HEK293 (cell line): Measurements from ENCODE around the gene CEP41.

Experiments used
- BCL11A ChIP-seq: fragments of 450-650 bp; formaldehyde crosslinking; IDR thresholded peaks from 2 replicates; pipeline ENCODE4 v1.5.1; 2016; ENCODE audit warnings: low read depth, missing biosample characterization, missing genetic modification characterization
- OSR2 ChIP-seq: fragments of 450-650 bp; formaldehyde crosslinking; IDR thresholded peaks from 2 replicates; pipeline ENCODE4 v1.5.1; 2016; ENCODE audit warnings: missing biosample characterization, missing genetic modification characterization
- PATZ1 ChIP-seq: fragments of 450-650 bp; formaldehyde crosslinking; IDR thresholded peaks from 2 replicates; pipeline ENCODE4 v1.5.1; 2016; ENCODE audit warnings: missing biosample characterization, missing genetic modification characterization
- ZFP37 ChIP-seq: fragments of 450-650 bp; formaldehyde crosslinking; IDR thresholded peaks from 2 replicates; pipeline ENCODE4 v1.5.1; 2016; ENCODE audit warnings: missing biosample characterization, missing genetic modification characterization
- ZNF239 ChIP-seq: fragments of 450-650 bp; formaldehyde crosslinking; IDR thresholded peaks from 2 replicates; pipeline ENCODE4 v1.5.1; 2016; ENCODE audit warnings: missing biosample characterization, missing genetic modification characterization
- ZNF302 ChIP-seq: fragments of 450-650 bp; formaldehyde crosslinking; IDR thresholded peaks from 2 replicates; pipeline ENCODE4 v1.5.1; 2016; ENCODE audit warnings: missing biosample characterization, missing genetic modification characterization, low read depth
- ZNF449 ChIP-seq: fragments of 450-650 bp; formaldehyde crosslinking; IDR thresholded peaks from 2 replicates; pipeline ENCODE4 v1.5.1; 2017; ENCODE audit warnings: missing biosample characterization, mild to moderate bottlenecking, missing genetic modification characterization, moderate library complexity
- ZNF473 ChIP-seq: fragments of 450-650 bp; formaldehyde crosslinking; IDR thresholded peaks from 2 replicates; pipeline ENCODE4 v1.5.1; 2017; ENCODE audit warnings: missing biosample characterization, missing genetic modification characterization
- ZNF518A ChIP-seq: fragments of 450-650 bp; formaldehyde crosslinking; conservative IDR thresholded peaks from 2 replicates; pipeline ENCODE4 v1.5.1; 2016; ENCODE audit warnings: low read depth, missing biosample characterization, missing genetic modification characterization
- ZNF626 ChIP-seq: fragments of 450-650 bp; sonication (Bioruptor Pico); formaldehyde crosslinking; IDR thresholded peaks from 2 replicates; pipeline ENCODE4 v1.5.1; 2018; ENCODE audit warnings: missing biosample characterization, missing genetic modification characterization, inconsistent platforms
- ZNF629 ChIP-seq: fragments of 450-650 bp; formaldehyde crosslinking; IDR thresholded peaks from 2 replicates; pipeline ENCODE4 v1.5.1; 2017; ENCODE audit warnings: missing biosample characterization, missing genetic modification characterization
- ZNF639 ChIP-seq: fragments of 450-650 bp; formaldehyde crosslinking; IDR thresholded peaks from 2 replicates; pipeline ENCODE4 v1.5.1; 2016; ENCODE audit warnings: missing biosample characterization, missing genetic modification characterization
- ZNF701 ChIP-seq: fragments of 450-650 bp; formaldehyde crosslinking; IDR thresholded peaks from 2 replicates; pipeline ENCODE4 v1.5.1; 2016; ENCODE audit warnings: missing biosample characterization, missing genetic modification characterization
- ZNF707 ChIP-seq: fragments of 450-650 bp; formaldehyde crosslinking; IDR thresholded peaks from 2 replicates; pipeline ENCODE4 v1.5.1; 2016; ENCODE audit warnings: missing biosample characterization, missing genetic modification characterization
- TF ChIP-seq, protein P1 (sequence below): fragments of 450-650 bp; formaldehyde crosslinking; IDR thresholded peaks from 2 replicates; pipeline ENCODE4 v1.5.1; 2017; ENCODE audit warnings: missing biosample characterization, missing genetic modification characterization
- TF ChIP-seq, protein P2 (sequence below): fragments of 450-650 bp; formaldehyde crosslinking; IDR thresholded peaks from 2 replicates; pipeline ENCODE4 v1.5.1; 2016; ENCODE audit warnings: missing biosample characterization, missing genetic modification characterization
- TF ChIP-seq, protein P3 (sequence below): fragments of 450-650 bp; formaldehyde crosslinking; IDR thresholded peaks from 2 replicates; pipeline ENCODE4 v1.5.1; 2017; ENCODE audit warnings: missing biosample characterization, missing genetic modification characterization
- TF ChIP-seq, protein P4 (sequence below): fragments of 450-650 bp; formaldehyde crosslinking; IDR thresholded peaks from 2 replicates; pipeline ENCODE4 v1.5.1; 2016; ENCODE audit warnings: missing biosample characterization, missing genetic modification characterization
- TF ChIP-seq, protein P5 (sequence below): fragments of 450-650 bp; formaldehyde crosslinking; optimal IDR thresholded peaks from 2 replicates; pipeline ENCODE3; 2016; ENCODE audit warnings: missing biosample characterization, mild to moderate bottlenecking, missing genetic modification characterization

Gene CEP41

DNA sequence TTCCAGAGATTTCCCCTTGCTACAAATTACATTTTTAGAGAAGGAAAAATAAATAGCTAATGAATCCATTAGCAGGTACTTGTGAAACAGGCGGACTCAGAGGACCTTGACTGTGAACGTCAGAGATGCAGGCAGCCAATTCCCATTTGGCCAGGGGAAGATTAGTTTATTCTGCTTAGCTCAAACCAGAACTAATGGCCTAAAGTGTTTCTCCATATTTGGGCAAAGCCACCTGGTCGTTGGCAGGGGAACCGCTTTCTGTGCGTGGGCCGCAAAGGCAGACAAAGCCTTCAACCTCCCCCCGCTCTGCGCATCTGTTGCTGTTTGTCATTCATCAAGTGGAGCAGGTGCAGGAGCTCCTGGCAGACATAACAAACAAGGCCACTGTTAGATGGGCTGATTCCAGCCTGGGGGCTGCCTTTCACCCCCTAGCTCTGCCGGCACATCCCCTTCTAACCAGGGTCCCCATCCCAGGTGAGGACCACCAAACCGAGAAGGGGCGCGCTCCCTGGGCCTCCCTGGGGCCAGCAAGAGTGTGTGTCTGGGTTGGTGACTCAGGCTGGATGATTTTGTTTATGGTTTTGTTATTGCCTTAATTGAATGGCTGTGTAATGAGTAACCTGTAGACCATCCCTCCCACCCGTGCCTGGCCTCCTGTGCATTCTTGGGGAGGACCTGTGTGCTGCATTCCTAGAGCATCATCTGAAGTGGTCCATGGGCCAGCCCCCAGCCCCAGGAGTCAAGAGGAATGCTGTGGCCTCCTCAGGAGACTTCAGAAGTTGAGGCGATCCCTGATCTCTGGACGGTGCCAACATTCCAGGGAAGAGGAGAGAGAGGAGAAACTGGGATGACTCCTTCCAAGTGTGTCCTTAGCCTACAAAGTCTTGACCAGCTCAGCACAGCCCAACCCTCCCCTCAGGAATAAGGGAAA, 75.0 kb downstream of the CEP41 start (continued):
- TF ChIP-seq ZNF701 (tag by site-specific recombination) (no peak), ZNF449 (tag by site-specific recombination) (no peak), ZNF518A (tag by site-specific recombination) (no peak), ZNF626 (no peak), ZNF302 (no peak), ZNF639 (tag by site-specific recombination) (peak; percentile 57), PATZ1 (peak; percentile 61), ZNF239 (tag by site-specific recombination) (no peak), ZFP37 (tag by site-specific recombination) (peak; percentile 33; the same call in 1 of the 2 replicates), ZNF629 (peak; percentile 63), OSR2 (peak; percentile 90), ZNF473 (tag by site-specific recombination) (no peak), BCL11A (tag by site-specific recombination) (0 out of 2 replicates have a peak, but pooled peaks have one; percentile 20), ZNF707 (tag by site-specific recombination) (no peak)
- TF ChIP-seq, protein P1, sequence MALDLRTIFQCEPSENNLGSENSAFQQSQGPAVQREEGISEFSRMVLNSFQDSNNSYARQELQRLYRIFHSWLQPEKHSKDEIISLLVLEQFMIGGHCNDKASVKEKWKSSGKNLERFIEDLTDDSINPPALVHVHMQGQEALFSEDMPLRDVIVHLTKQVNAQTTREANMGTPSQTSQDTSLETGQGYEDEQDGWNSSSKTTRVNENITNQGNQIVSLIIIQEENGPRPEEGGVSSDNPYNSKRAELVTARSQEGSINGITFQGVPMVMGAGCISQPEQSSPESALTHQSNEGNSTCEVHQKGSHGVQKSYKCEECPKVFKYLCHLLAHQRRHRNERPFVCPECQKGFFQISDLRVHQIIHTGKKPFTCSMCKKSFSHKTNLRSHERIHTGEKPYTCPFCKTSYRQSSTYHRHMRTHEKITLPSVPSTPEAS (tag by site-specific recombination), result no peak
- TF ChIP-seq, protein P2, sequence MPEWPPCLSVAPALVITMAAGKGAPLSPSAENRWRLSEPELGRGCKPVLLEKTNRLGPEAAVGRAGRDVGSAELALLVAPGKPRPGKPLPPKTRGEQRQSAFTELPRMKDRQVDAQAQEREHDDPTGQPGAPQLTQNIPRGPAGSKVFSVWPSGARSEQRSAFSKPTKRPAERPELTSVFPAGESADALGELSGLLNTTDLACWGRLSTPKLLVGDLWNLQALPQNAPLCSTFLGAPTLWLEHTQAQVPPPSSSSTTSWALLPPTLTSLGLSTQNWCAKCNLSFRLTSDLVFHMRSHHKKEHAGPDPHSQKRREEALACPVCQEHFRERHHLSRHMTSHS (tag by site-specific recombination), result no peak
- TF ChIP-seq, protein P3, sequence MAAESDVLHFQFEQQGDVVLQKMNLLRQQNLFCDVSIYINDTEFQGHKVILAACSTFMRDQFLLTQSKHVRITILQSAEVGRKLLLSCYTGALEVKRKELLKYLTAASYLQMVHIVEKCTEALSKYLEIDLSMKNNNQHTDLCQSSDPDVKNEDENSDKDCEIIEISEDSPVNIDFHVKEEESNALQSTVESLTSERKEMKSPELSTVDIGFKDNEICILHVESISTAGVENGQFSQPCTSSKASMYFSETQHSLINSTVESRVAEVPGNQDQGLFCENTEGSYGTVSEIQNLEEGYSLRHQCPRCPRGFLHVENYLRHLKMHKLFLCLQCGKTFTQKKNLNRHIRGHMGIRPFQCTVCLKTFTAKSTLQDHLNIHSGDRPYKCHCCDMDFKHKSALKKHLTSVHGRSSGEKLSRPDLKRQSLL (tag by site-specific recombination), result no peak
- TF ChIP-seq, protein P4, sequence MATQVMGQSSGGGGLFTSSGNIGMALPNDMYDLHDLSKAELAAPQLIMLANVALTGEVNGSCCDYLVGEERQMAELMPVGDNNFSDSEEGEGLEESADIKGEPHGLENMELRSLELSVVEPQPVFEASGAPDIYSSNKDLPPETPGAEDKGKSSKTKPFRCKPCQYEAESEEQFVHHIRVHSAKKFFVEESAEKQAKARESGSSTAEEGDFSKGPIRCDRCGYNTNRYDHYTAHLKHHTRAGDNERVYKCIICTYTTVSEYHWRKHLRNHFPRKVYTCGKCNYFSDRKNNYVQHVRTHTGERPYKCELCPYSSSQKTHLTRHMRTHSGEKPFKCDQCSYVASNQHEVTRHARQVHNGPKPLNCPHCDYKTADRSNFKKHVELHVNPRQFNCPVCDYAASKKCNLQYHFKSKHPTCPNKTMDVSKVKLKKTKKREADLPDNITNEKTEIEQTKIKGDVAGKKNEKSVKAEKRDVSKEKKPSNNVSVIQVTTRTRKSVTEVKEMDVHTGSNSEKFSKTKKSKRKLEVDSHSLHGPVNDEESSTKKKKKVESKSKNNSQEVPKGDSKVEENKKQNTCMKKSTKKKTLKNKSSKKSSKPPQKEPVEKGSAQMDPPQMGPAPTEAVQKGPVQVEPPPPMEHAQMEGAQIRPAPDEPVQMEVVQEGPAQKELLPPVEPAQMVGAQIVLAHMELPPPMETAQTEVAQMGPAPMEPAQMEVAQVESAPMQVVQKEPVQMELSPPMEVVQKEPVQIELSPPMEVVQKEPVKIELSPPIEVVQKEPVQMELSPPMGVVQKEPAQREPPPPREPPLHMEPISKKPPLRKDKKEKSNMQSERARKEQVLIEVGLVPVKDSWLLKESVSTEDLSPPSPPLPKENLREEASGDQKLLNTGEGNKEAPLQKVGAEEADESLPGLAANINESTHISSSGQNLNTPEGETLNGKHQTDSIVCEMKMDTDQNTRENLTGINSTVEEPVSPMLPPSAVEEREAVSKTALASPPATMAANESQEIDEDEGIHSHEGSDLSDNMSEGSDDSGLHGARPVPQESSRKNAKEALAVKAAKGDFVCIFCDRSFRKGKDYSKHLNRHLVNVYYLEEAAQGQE, result no peak
- TF ChIP-seq, protein P5, sequence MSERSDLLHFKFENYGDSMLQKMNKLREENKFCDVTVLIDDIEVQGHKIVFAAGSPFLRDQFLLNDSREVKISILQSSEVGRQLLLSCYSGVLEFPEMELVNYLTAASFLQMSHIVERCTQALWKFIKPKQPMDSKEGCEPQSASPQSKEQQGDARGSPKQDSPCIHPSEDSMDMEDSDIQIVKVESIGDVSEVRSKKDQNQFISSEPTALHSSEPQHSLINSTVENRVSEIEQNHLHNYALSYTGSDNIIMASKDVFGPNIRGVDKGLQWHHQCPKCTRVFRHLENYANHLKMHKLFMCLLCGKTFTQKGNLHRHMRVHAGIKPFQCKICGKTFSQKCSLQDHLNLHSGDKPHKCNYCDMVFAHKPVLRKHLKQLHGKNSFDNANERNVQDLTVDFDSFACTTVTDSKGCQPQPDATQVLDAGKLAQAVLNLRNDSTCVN (tag by site-specific recombination), result no peak
